SU-DHL-6 (cell line): ENCODE results near the gene WDR90.

Source experiments
- CTCF ChIP-seq: fragments of 200-600 bp; sonication (generic); IDR thresholded peaks from one replicate; pipeline ENCODE4 v1.5.1; 2017; ENCODE audit warnings: antibody characterized with exemption, mild to moderate bottlenecking, low read length, moderate library complexity; ENCODE audit not compliant: insufficient read depth, poor library complexity, severe bottlenecking
- EZH2phosphoT487 ChIP-seq: fragments of 200-600 bp; sonication (generic), shearing (Covaris generic); conservative IDR thresholded peaks from 2 replicates; pipeline ENCODE4 v1.6.1; 2018; ENCODE audit warnings: mild to moderate bottlenecking, antibody characterized with exemption, low read length, moderate library complexity, mixed read lengths

- TF ChIP-seq CTCF (no peak), EZH2phosphoT487 (no peak)
These were observed 31.4 kb downstream of the WDR90 start for GRCh38 chr16:680625-680945.
